Upper lobe of left lung (tissue), 4 donors: ENCODE results near the gene EBF3.

Source experiments
- CTCF ChIP-seq, 6 experiments: fragments of 450-650 bp in 4 of 6; fragments of 200-600 bp in 2 of 6; sonication (generic) in 2 of 6; IDR thresholded peaks; one replicate each; pipeline ENCODE4 v1.5.1; 2016 to 2019; ENCODE audit warnings: antibody characterized with exemption in 6 of 6
- POLR2A ChIP-seq, 4 donors: fragments of 450-650 bp; IDR thresholded peaks; one replicate each; pipeline ENCODE4 v1.5.1; 2016 to 2017; ENCODE audit warnings: antibody characterized with exemption in 4 of 4, mild to moderate bottlenecking in 2 of 4

- TF ChIP-seq CTCF (IDR thresholded peaks at IDR 0.05) (no peak), POLR2A (IDR thresholded peaks at IDR 0.05) (no peak)
These were observed 8.3 kb upstream of the EBF3 start for GRCh38 chr10:129972145-129972965.
